ENCODE data around the gene ATXN7.

Gene ATXN7

GRCh38 chr3:63986146-63986545 lies 122.5 kb downstream of the ATXN7 start:
- Histone ChIP-seq H3K56ac (ENCODE audit: low read length) (no peak overlapping the region), H3K79me2 (ENCODE audit: control insufficient read depth, insufficient read depth, low read length) (no peaks in the 10 kb centered on the region), H2AK5ac (ENCODE audit: low read length) (no peak overlapping the region), H3K4me3 (ENCODE audit: low read length) (no peak overlapping the region), H3K27me3 (ENCODE audit: insufficient read depth, low read length, poor library complexity) (no peaks in the 10 kb centered on the region), H3K4me2 (ENCODE audit: low read length) (no peak overlapping the region), H2BK15ac (replicated peaks; ENCODE audit: low read depth) (no peak overlapping the region), H3K23ac (ENCODE audit: low read length) (no peak overlapping the region), H2BK5ac (ENCODE audit: low read length) (no peak overlapping the region), H3K36me3 (ENCODE audit: control insufficient read depth, insufficient read depth, low read length) (peaks cover 5% of the 10 kb centered on the region), H3K27ac (ENCODE audit: low read depth, low read length) (no peak overlapping the region), H4K5ac (ENCODE audit: low read length) (no peak overlapping the region), H3K9ac (ENCODE audit: low read length) (no peak overlapping the region), H3K79me1 (ENCODE audit: low read length) (no peaks in the 10 kb centered on the region), H3K4me1 (ENCODE audit: control insufficient read depth, low read depth, low read length) (no peaks in the 10 kb centered on the region), H2BK120ac (ENCODE audit: low read depth, low read length) (no peak overlapping the region), H3K4ac (ENCODE audit: low read depth, low read length) (no peak overlapping the region), H3K18ac (ENCODE audit: low read length) (no peak overlapping the region), H4K8ac (ENCODE audit: low read depth, low read length) (no peak overlapping the region)
- no peak for DNase-seq
- WGBS (ENCODE audit: extremely low coverage, insufficient coverage, low lambda C conversion rate) = no CpG with 5 or more reads among the region's 7 CpGs

- H2BK15ac ChIP-seq (replicated peaks; ENCODE audit: low read depth) = no peak overlapping the region
- H3K4me3 ChIP-seq (ENCODE audit: low read length) = no peak overlapping the region
- H3K4me2 ChIP-seq (ENCODE audit: low read length) = no peak overlapping the region
- H3K23ac ChIP-seq (ENCODE audit: low read length) = no peak overlapping the region
- H3K4me1 ChIP-seq (ENCODE audit: control insufficient read depth, low read depth, low read length) = no peaks in the 10 kb centered on the region
- no peak for DNase-seq
- H2BK120ac ChIP-seq (ENCODE audit: low read depth, low read length) = no peak overlapping the region
- H3K4ac ChIP-seq (ENCODE audit: low read depth, low read length) = no peak overlapping the region
- no peaks in the 10 kb centered on the region for H3K79me2 ChIP-seq (ENCODE audit: control insufficient read depth, insufficient read depth, low read length)
- WGBS (ENCODE audit: extremely low coverage, insufficient coverage, low lambda C conversion rate) = no CpG with 5 or more reads among the region's 2 CpGs
- H3K56ac ChIP-seq (ENCODE audit: low read length) = no peak overlapping the region
- no peaks in the 10 kb centered on the region for H3K79me1 ChIP-seq (ENCODE audit: low read length)
- H3K18ac ChIP-seq (ENCODE audit: low read length) = no peak overlapping the region
- no peaks in the 10 kb centered on the region for H3K27me3 ChIP-seq (ENCODE audit: insufficient read depth, low read length, poor library complexity)
- H4K5ac ChIP-seq (ENCODE audit: low read length) = no peak overlapping the region
- H3K36me3 ChIP-seq (ENCODE audit: control insufficient read depth, insufficient read depth, low read length) = peaks cover 5% of the 10 kb centered on the region
- no peak overlapping the region for H3K27ac ChIP-seq (ENCODE audit: low read depth, low read length)
- no peak overlapping the region for H3K9ac ChIP-seq (ENCODE audit: low read length)
- H2BK5ac ChIP-seq (ENCODE audit: low read length) = no peak overlapping the region
- no peak overlapping the region for H4K8ac ChIP-seq (ENCODE audit: low read depth, low read length)
- H2AK5ac ChIP-seq (ENCODE audit: low read length) = no peak overlapping the region
Observed at GRCh38 chr3:63986831-63987230, 123.2 kb downstream of the ATXN7 start.

- Histone ChIP-seq H2BK5ac (ENCODE audit: low read length) (no peak overlapping the region), H4K5ac (ENCODE audit: low read length) (no peak overlapping the region), H3K79me1 (ENCODE audit: low read length) (no peaks in the 10 kb centered on the region), H3K4me1 (ENCODE audit: control insufficient read depth, low read depth, low read length) (peaks cover 2% of the 10 kb centered on the region), H3K79me2 (ENCODE audit: control insufficient read depth, insufficient read depth, low read length) (no peaks in the 10 kb centered on the region), H4K8ac (ENCODE audit: low read depth, low read length) (no peak overlapping the region), H3K23ac (ENCODE audit: low read length) (no peak overlapping the region), H2BK15ac (replicated peaks; ENCODE audit: low read depth) (no peak overlapping the region), H3K4me2 (ENCODE audit: low read length) (no peak overlapping the region), H3K4ac (ENCODE audit: low read depth, low read length) (no peak overlapping the region), H2AK5ac (ENCODE audit: low read length) (no peak overlapping the region), H3K4me3 (ENCODE audit: low read length) (no peak overlapping the region), H3K36me3 (ENCODE audit: control insufficient read depth, insufficient read depth, low read length) (peaks cover 5% of the 10 kb centered on the region), H3K56ac (ENCODE audit: low read length) (no peak overlapping the region), H3K27ac (ENCODE audit: low read depth, low read length) (no peak overlapping the region), H2BK120ac (ENCODE audit: low read depth, low read length) (no peak overlapping the region), H3K18ac (ENCODE audit: low read length) (no peak overlapping the region), H3K9ac (ENCODE audit: low read length) (no peak overlapping the region), H3K27me3 (ENCODE audit: insufficient read depth, low read length, poor library complexity) (no peaks in the 10 kb centered on the region)
- no peak for DNase-seq
- no CpG with 5 or more reads among the region's 4 CpGs for WGBS (ENCODE audit: extremely low coverage, insufficient coverage, low lambda C conversion rate)
Observed at GRCh38 chr3:63988943-63989342, 125.3 kb downstream of the ATXN7 start.

GRCh38 chr3:63990204-63990603 lies 126.5 kb downstream of the ATXN7 start:
- no peak overlapping the region for H3K56ac ChIP-seq (ENCODE audit: low read length)
- H4K5ac ChIP-seq (ENCODE audit: low read length) = no peak overlapping the region
- H2BK15ac ChIP-seq (replicated peaks; ENCODE audit: low read depth) = no peak overlapping the region
- H3K9ac ChIP-seq (ENCODE audit: low read length) = no peak overlapping the region
- peaks cover 5% of the 10 kb centered on the region for H3K36me3 ChIP-seq (ENCODE audit: control insufficient read depth, insufficient read depth, low read length)
- H3K79me1 ChIP-seq (ENCODE audit: low read length) = no peaks in the 10 kb centered on the region
- no peak overlapping the region for H2AK5ac ChIP-seq (ENCODE audit: low read length)
- no peak overlapping the region for H3K4ac ChIP-seq (ENCODE audit: low read depth, low read length)
- H3K79me2 ChIP-seq (ENCODE audit: control insufficient read depth, insufficient read depth, low read length) = no peaks in the 10 kb centered on the region
- DNase-seq = no peak
- no peak overlapping the region for H3K4me2 ChIP-seq (ENCODE audit: low read length)
- no peak overlapping the region for H3K27ac ChIP-seq (ENCODE audit: low read depth, low read length)
- H3K4me1 ChIP-seq (ENCODE audit: control insufficient read depth, low read depth, low read length) = peaks cover 2% of the 10 kb centered on the region
- no peak overlapping the region for H2BK120ac ChIP-seq (ENCODE audit: low read depth, low read length)
- H3K27me3 ChIP-seq (ENCODE audit: insufficient read depth, low read length, poor library complexity) = no peaks in the 10 kb centered on the region
- H3K18ac ChIP-seq (ENCODE audit: low read length) = no peak overlapping the region
- no peak overlapping the region for H3K4me3 ChIP-seq (ENCODE audit: low read length)
- H4K8ac ChIP-seq (ENCODE audit: low read depth, low read length) = no peak overlapping the region
- H2BK5ac ChIP-seq (ENCODE audit: low read length) = no peak overlapping the region
- H3K23ac ChIP-seq (ENCODE audit: low read length) = no peak overlapping the region
- WGBS (ENCODE audit: extremely low coverage, insufficient coverage, low lambda C conversion rate) = no CpG with 5 or more reads among the region's 14 CpGs

- no peak for DNase-seq
- H3K79me1 ChIP-seq (ENCODE audit: low read length) = no peaks in the 10 kb centered on the region
- WGBS (ENCODE audit: extremely low coverage, insufficient coverage, low lambda C conversion rate) = no CpG with 5 or more reads among the region's 5 CpGs
- H3K27ac ChIP-seq (ENCODE audit: low read depth, low read length) = no peak overlapping the region
- no peak overlapping the region for H2BK5ac ChIP-seq (ENCODE audit: low read length)
- no peak overlapping the region for H3K56ac ChIP-seq (ENCODE audit: low read length)
- H3K9ac ChIP-seq (ENCODE audit: low read length) = no peak overlapping the region
- H2BK120ac ChIP-seq (ENCODE audit: low read depth, low read length) = no peak overlapping the region
- no peak overlapping the region for H3K18ac ChIP-seq (ENCODE audit: low read length)
- no peak overlapping the region for H3K4me3 ChIP-seq (ENCODE audit: low read length)
- no peaks in the 10 kb centered on the region for H3K27me3 ChIP-seq (ENCODE audit: insufficient read depth, low read length, poor library complexity)
- no peak overlapping the region for H3K23ac ChIP-seq (ENCODE audit: low read length)
- no peak overlapping the region for H2AK5ac ChIP-seq (ENCODE audit: low read length)
- H3K36me3 ChIP-seq (ENCODE audit: control insufficient read depth, insufficient read depth, low read length) = peaks cover 9% of the 10 kb centered on the region
- no peaks in the 10 kb centered on the region for H3K79me2 ChIP-seq (ENCODE audit: control insufficient read depth, insufficient read depth, low read length)
- H3K4me1 ChIP-seq (ENCODE audit: control insufficient read depth, low read depth, low read length) = peaks cover 2% of the 10 kb centered on the region
- H3K4me2 ChIP-seq (ENCODE audit: low read length) = no peak overlapping the region
- no peak overlapping the region for H4K8ac ChIP-seq (ENCODE audit: low read depth, low read length)
- no peak overlapping the region for H4K5ac ChIP-seq (ENCODE audit: low read length)
- H2BK15ac ChIP-seq (replicated peaks; ENCODE audit: low read depth) = no peak overlapping the region
- H3K4ac ChIP-seq (ENCODE audit: low read depth, low read length) = no peak overlapping the region
Observed at GRCh38 chr3:63990733-63991132, 127.1 kb downstream of the ATXN7 start.

- no peak overlapping the region for H4K8ac ChIP-seq (ENCODE audit: low read depth, low read length)
- H3K4ac ChIP-seq (ENCODE audit: low read depth, low read length) = no peak overlapping the region
- no peak overlapping the region for H3K27ac ChIP-seq (ENCODE audit: low read depth, low read length)
- H3K9ac ChIP-seq (ENCODE audit: low read length) = no peak overlapping the region
- no peak overlapping the region for H3K18ac ChIP-seq (ENCODE audit: low read length)
- no peaks in the 10 kb centered on the region for H3K79me2 ChIP-seq (ENCODE audit: control insufficient read depth, insufficient read depth, low read length)
- no peak for DNase-seq
- H3K27me3 ChIP-seq (ENCODE audit: insufficient read depth, low read length, poor library complexity) = no peaks in the 10 kb centered on the region
- H2BK5ac ChIP-seq (ENCODE audit: low read length) = no peak overlapping the region
- no CpG with 5 or more reads among the region's 3 CpGs for WGBS (ENCODE audit: extremely low coverage, insufficient coverage, low lambda C conversion rate)
- no peak overlapping the region for H3K56ac ChIP-seq (ENCODE audit: low read length)
- no peak overlapping the region for H3K4me3 ChIP-seq (ENCODE audit: low read length)
- H3K23ac ChIP-seq (ENCODE audit: low read length) = no peak overlapping the region
- H3K4me1 ChIP-seq (ENCODE audit: control insufficient read depth, low read depth, low read length) = peaks cover 2% of the 10 kb centered on the region
- H3K4me2 ChIP-seq (ENCODE audit: low read length) = no peak overlapping the region
- peaks cover 12% of the 10 kb centered on the region for H3K36me3 ChIP-seq (ENCODE audit: control insufficient read depth, insufficient read depth, low read length)
- no peak overlapping the region for H2BK15ac ChIP-seq (replicated peaks; ENCODE audit: low read depth)
- H3K79me1 ChIP-seq (ENCODE audit: low read length) = no peaks in the 10 kb centered on the region
- no peak overlapping the region for H2BK120ac ChIP-seq (ENCODE audit: low read depth, low read length)
- no peak overlapping the region for H4K5ac ChIP-seq (ENCODE audit: low read length)
- no peak overlapping the region for H2AK5ac ChIP-seq (ENCODE audit: low read length)
Observed at GRCh38 chr3:63991666-63992065, 128.0 kb downstream of the ATXN7 start.

Measured in mesendoderm (in vitro differentiated cells).